Kidney epithelial cell (primary cell): Measurements from ENCODE around the gene CELSR1. TPM values are rescaled to one million over a fixed set of nuclear protein-coding genes. Genes with fewer than 3 reads are reported as not detected.

Experiments used
- DNase-seq: peaks from one replicate; pipeline ENCODE4 v3.0.0-alpha.2; 2010; ENCODE audit warnings: low read depth
- H3K27me3 ChIP-seq: 2 replicates; pipeline ENCODE4 v1.6.0; 2011; ENCODE audit warnings: low read length; ENCODE audit not compliant: control insufficient read depth, insufficient read depth
- H3K36me3 ChIP-seq: 2 replicates; pipeline ENCODE4 v1.5.1; 2011; ENCODE audit warnings: low read length; ENCODE audit not compliant: control insufficient read depth, insufficient read depth
- H3K4me3 ChIP-seq: 2 replicates; pipeline ENCODE4 v1.5.1; 2011; ENCODE audit warnings: low read depth, mild to moderate bottlenecking, control low read depth, low read length
- CTCF ChIP-seq: IDR thresholded peaks from 2 replicates; pipeline ENCODE4 v1.5.1; 2011; ENCODE audit warnings: mild to moderate bottlenecking, moderate library complexity, low read length, control low read depth, inconsistent platforms; ENCODE audit not compliant: insufficient read depth, poor library complexity, severe bottlenecking
- total RNA-seq: library from RNA; depleted of rRNA; stranded (reverse); fragments of >200 nt; gene quantifications from 2 replicates; pipeline ENCODE4 v1.2.3, GENCODE V29; 2015

Gene CELSR1
- total RNA-seq, 1 donor from 2014 or later, result 180 TPM

DNA sequence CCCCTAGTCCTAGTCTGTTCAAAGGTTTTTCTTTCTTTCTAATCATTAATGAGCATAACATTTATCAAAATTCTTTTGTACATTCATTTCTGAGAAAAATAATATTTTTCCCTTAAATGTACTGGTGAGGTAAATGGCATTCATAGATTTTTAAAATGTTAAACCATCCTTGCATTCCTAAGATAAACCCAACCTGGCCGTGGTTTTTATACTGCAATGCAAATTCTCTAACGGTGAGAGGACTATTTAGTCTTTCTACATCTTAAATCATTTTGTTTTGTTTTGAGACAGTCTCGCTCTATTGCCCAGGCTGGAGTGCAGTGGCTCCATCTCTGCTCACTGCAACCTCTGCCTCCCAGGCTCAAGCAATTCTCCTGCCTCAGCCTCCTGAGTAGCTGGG is 161.3 kb downstream of the CELSR1 start:
- H3K27me3 ChIP-seq, result no peaks in the 10 kb centered on the region
- no peak for DNase-seq
- no peaks in the 10 kb centered on the region for H3K36me3 ChIP-seq
- no peak overlapping the region for H3K4me3 ChIP-seq
- TF ChIP-seq CTCF, result no peak

- H3K36me3 ChIP-seq, result no peaks in the 10 kb centered on the region
- H3K4me3 ChIP-seq, result no peak overlapping the region
- no peak for DNase-seq
- TF ChIP-seq CTCF, result no peak
- no peaks in the 10 kb centered on the region for H3K27me3 ChIP-seq
Measured at GRCh38 chr22:46374663-46375474, 162.6 kb downstream of the CELSR1 start.

GRCh38 chr22:46373921-46374662 is 163.3 kb downstream of the CELSR1 start:
- no peak for DNase-seq
- H3K27me3 ChIP-seq, result no peaks in the 10 kb centered on the region
- no peak for TF ChIP-seq CTCF
- H3K4me3 ChIP-seq, result no peak overlapping the region
- no peaks in the 10 kb centered on the region for H3K36me3 ChIP-seq

GRCh38 chr22:46373159-46373558 is 164.3 kb downstream of the CELSR1 start:
- no peak overlapping the region for H3K4me3 ChIP-seq
- DNase-seq, result no peak
- no peaks in the 10 kb centered on the region for H3K36me3 ChIP-seq
- no peaks in the 10 kb centered on the region for H3K27me3 ChIP-seq
- TF ChIP-seq CTCF, result no peak

DNA sequence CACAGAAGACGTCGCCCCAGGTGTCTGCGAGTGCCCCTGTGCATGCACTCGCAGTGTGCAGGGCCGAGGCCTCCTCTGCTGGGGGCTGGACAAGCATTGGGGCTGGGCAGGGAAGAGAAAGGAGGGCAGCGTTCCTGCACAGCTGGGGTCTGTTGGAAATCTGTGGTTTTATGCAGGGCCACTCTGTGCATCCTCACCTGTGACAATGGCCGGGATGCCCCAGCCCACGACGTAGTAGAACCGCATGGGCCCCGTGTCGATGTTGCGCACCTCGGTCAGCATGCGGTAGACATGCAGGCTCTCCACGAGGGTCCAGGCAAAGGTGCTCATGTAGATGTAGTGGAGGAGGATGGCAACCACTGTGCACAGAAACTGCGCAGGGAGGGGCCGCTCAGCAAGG is 164.7 kb downstream of the CELSR1 start:
- Histone ChIP-seq H3K27me3 (no peaks in the 10 kb centered on the region), H3K36me3 (no peaks in the 10 kb centered on the region), H3K4me3 (no peak overlapping the region)
- no peak for TF ChIP-seq CTCF
- DNase-seq, result no peak
